Activated B cell treated with CpG ODN at 0.5 μM for 24 hours (primary cell): ENCODE measurements around the gene PANX2. TPM values are rescaled to one million over a fixed set of nuclear protein-coding genes. Genes with fewer than 3 reads are reported as not detected.
A peak's percentile ranks its signal among the peaks of the same experiment; 100 is the strongest.

Experiments
- ATAC-seq: fragments of 200-7000 bp; cut with Tn5 transposase; one replicate; pipeline ENCODE4 v1.10.0; 2021; ENCODE audit warnings: low read depth, mild to moderate bottlenecking, moderate library complexity
- CTCF ChIA-PET: fragments of 350-600 bp; sonication (Branson Sonifier 250); formaldehyde crosslinking; loops from one replicate; lab custom pipeline; 2021; ENCODE audit warnings: antibody characterized with exemption; lab: Charles Lee
- POLR2A ChIA-PET: fragments of 350-600 bp; sonication (Branson Sonifier 250); formaldehyde crosslinking; loops from one replicate; lab custom pipeline; 2021; ENCODE audit warnings: antibody characterized with exemption; lab: Charles Lee
- DNase-seq: peaks from one replicate; pipeline ENCODE4 v3.0.0; 2022
- H3K27ac Mint-ChIP-seq: one replicate; pipeline ENCODE4 v1.8.0; 2020; ENCODE audit warnings: mixed read lengths
- H3K27me3 Mint-ChIP-seq: one replicate; pipeline ENCODE4 v1.8.0; 2021; ENCODE audit warnings: mixed read lengths
- H3K36me3 Mint-ChIP-seq: one replicate; pipeline ENCODE4 v1.8.0; 2021; ENCODE audit warnings: low read depth, mixed read lengths
- H3K4me1 Mint-ChIP-seq: one replicate; pipeline ENCODE4 v1.8.0; 2021; ENCODE audit warnings: mixed read lengths
- H3K4me3 Mint-ChIP-seq: one replicate; pipeline ENCODE4 v1.8.0; 2020; ENCODE audit warnings: mild to moderate bottlenecking, mixed read lengths
- H3K9me3 Mint-ChIP-seq: one replicate; pipeline ENCODE4 v1.8.0; 2020; ENCODE audit warnings: mixed read lengths
- CTCF ChIP-seq: fragments of 200-600 bp; IDR thresholded peaks from one replicate; pipeline ENCODE4 v1.8.0; 2022; ENCODE audit warnings: antibody characterized with exemption, mild to moderate bottlenecking
- intact Hi-C: fragments of 100-400 bp; cut with micrococcal nuclease; formaldehyde crosslinking; loops from one replicate; pipeline ENCODE4 v1.15.1; 2024
- total RNA-seq: library from RNA; stranded (reverse); gene quantifications from 2 replicates; pipeline ENCODE4 v1.2.3, GENCODE V29; 2022

PANX2 gene
- total RNA-seq, 1 donor from 2014 or later, result 0.27 TPM

GRCh38 chr22:50173983-50174355 is 3.4 kb downstream of the PANX2 start:
- H3K27ac Mint-ChIP-seq, result peak overlapping the region; percentile 12
- H3K36me3 Mint-ChIP-seq, result no peaks in the 10 kb centered on the region
- intact Hi-C loops, result loop anchor here (1.0 to 2.0 kb wide), 3 partner anchors 11 to 27 kb away; partner anchors contain the start of genes SELENOO and TRABD
- ATAC-seq (no peak), DNase-seq (no peak)
- H3K4me1 Mint-ChIP-seq, result peaks cover 34% of the 10 kb centered on the region
- no peak for TF ChIP-seq CTCF
- H3K4me3 Mint-ChIP-seq, result no peak overlapping the region
- POLR2A ChIA-PET, result interaction anchor here (0.7 to 6.6 kb wide), 4 partner anchors 9 to 168 kb away, joined by 3 to 80 read pairs (median 3); no protein-coding TSS in a partner anchor
- no peaks in the 10 kb centered on the region for H3K9me3 Mint-ChIP-seq
- CTCF ChIA-PET, result no interaction called here
- peaks cover 13% of the 10 kb centered on the region for H3K27me3 Mint-ChIP-seq

GRCh38 chr22:50174382-50175190 is 4.1 kb downstream of the PANX2 start:
- TF ChIP-seq CTCF, result no peak
- H3K36me3 Mint-ChIP-seq, result no peaks in the 10 kb centered on the region
- ChIA-PET POLR2A (interaction anchor here (0.9 to 6.6 kb wide), 3 partner anchors 13 to 34 kb away, joined by 3 to 80 read pairs (median 3); no protein-coding TSS in a partner anchor), CTCF (no interaction called here)
- intact Hi-C loops, result no loop called here
- peaks cover 11% of the 10 kb centered on the region for H3K27me3 Mint-ChIP-seq
- H3K9me3 Mint-ChIP-seq, result no peaks in the 10 kb centered on the region
- H3K4me1 Mint-ChIP-seq, result peaks cover 33% of the 10 kb centered on the region
- no peak for ATAC-seq
- DNase-seq, result no peak
- H3K27ac Mint-ChIP-seq, result no peak overlapping the region
- H3K4me3 Mint-ChIP-seq, result no peak overlapping the region

- H3K27ac Mint-ChIP-seq, result no peak overlapping the region
- TF ChIP-seq CTCF, result no peak
- CTCF ChIA-PET, result no interaction called here
- DNase-seq (no peak), ATAC-seq (no peak)
- no peak overlapping the region for H3K4me3 Mint-ChIP-seq
- H3K27me3 Mint-ChIP-seq, result peaks cover 15% of the 10 kb centered on the region
- POLR2A ChIA-PET, result interaction anchor here (0.9 to 6.6 kb wide), 3 partner anchors 12 to 33 kb away, joined by 3 to 80 read pairs (median 3); no protein-coding TSS in a partner anchor
- no peaks in the 10 kb centered on the region for H3K9me3 Mint-ChIP-seq
- H3K4me1 Mint-ChIP-seq, result peaks cover 36% of the 10 kb centered on the region
- intact Hi-C loops, result no loop called here
- no peaks in the 10 kb centered on the region for H3K36me3 Mint-ChIP-seq
These were observed 4.6 kb downstream of the PANX2 start for GRCh38 chr22:50175191-50175461.

- CTCF ChIA-PET, result no interaction called here
- POLR2A ChIA-PET, result interaction anchor here (6.6 kb wide), 1 partner anchor 15 kb away, joined by 80 read pairs; no protein-coding TSS in a partner anchor
- Mint-ChIP-seq H3K4me1 (peaks cover 36% of the 10 kb centered on the region), H3K36me3 (no peaks in the 10 kb centered on the region), H3K9me3 (no peaks in the 10 kb centered on the region), H3K4me3 (no peak overlapping the region), H3K27me3 (peaks cover 14% of the 10 kb centered on the region), H3K27ac (no peak overlapping the region)
- TF ChIP-seq CTCF, result no peak
- intact Hi-C loops, result no loop called here
- ATAC-seq, result peak; percentile 41
- no peak for DNase-seq
These were observed 5.7 kb downstream of the PANX2 start for GRCh38 chr22:50175921-50176849.
